T47D (cell line): ENCODE measurements around the gene NT5C2.

Experiments
- DNase-seq, 2 experiments: peaks; one replicate each; pipeline versions ENCODE4 v3.0.0 to v3.0.0-alpha.2; 2011 to 2012; ENCODE audit warnings: low read depth in 1 of 2, low spot score in 1 of 2
- JUND ChIP-seq: IDR thresholded peaks from 2 replicates; pipeline ENCODE4 v1.6.1; 2012; ENCODE audit warnings: low read depth
- in situ Hi-C: cut with HindIII; loops from 2 replicates; pipeline ENCODE4 v1.10.0; 2016; ENCODE audit warnings: low sequenced_read_pairs, low pct_unique_long_range_greater_than_20kb

NT5C2 gene

GRCh38 chr10:103103989-103104388 is 89.1 kb downstream of the NT5C2 start:
- TF ChIP-seq JUND, result no peak
- in situ Hi-C loops, result no loop called here
- DNase-seq, result no peak

- DNase-seq, result no peak
These were observed 90.9 kb downstream of the NT5C2 start for GRCh38 chr10:103102195-103102594.

GRCh38 chr10:103100620-103101019 is 92.5 kb downstream of the NT5C2 start:
- DNase-seq, result no peak
- TF ChIP-seq JUND, result no peak
- in situ Hi-C loops, result no loop called here

More at GRCh38 chr10:103102195-103102594, 90.9 kb downstream of the NT5C2 start:
- TF ChIP-seq JUND, result no peak
- in situ Hi-C loops, result no loop called here

- no peak for DNase-seq
- in situ Hi-C loops, result no loop called here
- TF ChIP-seq JUND, result no peak
These were observed 94.8 kb downstream of the NT5C2 start for GRCh38 chr10:103098240-103098639.

- TF ChIP-seq JUND, result no peak
- in situ Hi-C loops, result no loop called here
- no peak for DNase-seq
These were observed 96.9 kb downstream of the NT5C2 start for GRCh38 chr10:103096130-103096529.

GRCh38 chr10:103095005-103095404 is 98.1 kb downstream of the NT5C2 start:
- TF ChIP-seq JUND, result no peak
- in situ Hi-C loops, result no loop called here
- DNase-seq, result no peak

GRCh38 chr10:103090911-103091310 is 102.2 kb downstream of the NT5C2 start:
- no peak for DNase-seq
- in situ Hi-C loops, result no loop called here
- TF ChIP-seq JUND, result no peak

- DNase-seq, result no peak
- in situ Hi-C loops, result no loop called here
- TF ChIP-seq JUND, result no peak
These were observed 103.6 kb downstream of the NT5C2 start for GRCh38 chr10:103089493-103089892.

GRCh38 chr10:103086799-103087198 is 106.3 kb downstream of the NT5C2 start:
- no peak for TF ChIP-seq JUND
- in situ Hi-C loops, result no loop called here
- no peak for DNase-seq

- DNase-seq, result no peak
- TF ChIP-seq JUND, result no peak
- in situ Hi-C loops, result no loop called here
These were observed 106.8 kb downstream of the NT5C2 start for GRCh38 chr10:103086261-103086660.

- DNase-seq, result no peak
- TF ChIP-seq JUND, result no peak
- in situ Hi-C loops, result no loop called here
These were observed 109.1 kb downstream of the NT5C2 start for GRCh38 chr10:103083977-103084320.

- TF ChIP-seq JUND, result no peak
- in situ Hi-C loops, result no loop called here
- no peak for DNase-seq
These were observed 109.7 kb downstream of the NT5C2 start for GRCh38 chr10:103083266-103083976.

GRCh38 chr10:103082683-103083082 is 110.4 kb downstream of the NT5C2 start:
- DNase-seq, result no peak
- TF ChIP-seq JUND, result no peak
- in situ Hi-C loops, result no loop called here

GRCh38 chr10:103080891-103081581 is 112.0 kb downstream of the NT5C2 start:
- in situ Hi-C loops, result no loop called here
- no peak for DNase-seq
- TF ChIP-seq JUND, result no peak
